Bronchial epithelial cell (primary cell): Measurements from ENCODE around the gene DENND1A. TPM values are rescaled to one million over a fixed set of nuclear protein-coding genes. Genes with fewer than 3 reads are reported as not detected.

Source experiments
- DNase-seq: peaks from one replicate; pipeline ENCODE4 v3.0.0-alpha.2; 2010; ENCODE audit warnings: low read depth
- FAIRE-seq: peaks from 2 replicates; lab custom pipeline; 2011; peaks lifted over from hg19 to GRCh38; lab: Jason Lieb, UNC
- H3K27me3 ChIP-seq: 2 replicates; pipeline ENCODE4 v1.5.1; 2011; ENCODE audit warnings: low read length; ENCODE audit not compliant: control insufficient read depth, insufficient read depth
- H3K36me3 ChIP-seq: 2 replicates; pipeline ENCODE4 v1.5.1; 2011; ENCODE audit warnings: low read length; ENCODE audit not compliant: control insufficient read depth, insufficient read depth
- H3K4me3 ChIP-seq: 2 replicates; pipeline ENCODE4 v1.5.1; 2011; ENCODE audit warnings: mild to moderate bottlenecking, low read depth, low read length, control low read depth
- total RNA-seq: library from RNA; depleted of rRNA; stranded (reverse); fragments of >200 nt; gene quantifications from 2 replicates; pipeline ENCODE4 v1.2.1, GENCODE V29; 2014
- TF ChIP-seq, protein P1 (sequence below): IDR thresholded peaks from 2 replicates; pipeline ENCODE4 v1.5.1; 2011; ENCODE audit warnings: mild to moderate bottlenecking, moderate library complexity, low read length, control low read depth, inconsistent platforms; ENCODE audit not compliant: insufficient read depth, severe bottlenecking

The DENND1A gene
- total RNA-seq, 1 donor from 2014 or later, result 6.1 TPM

DNA sequence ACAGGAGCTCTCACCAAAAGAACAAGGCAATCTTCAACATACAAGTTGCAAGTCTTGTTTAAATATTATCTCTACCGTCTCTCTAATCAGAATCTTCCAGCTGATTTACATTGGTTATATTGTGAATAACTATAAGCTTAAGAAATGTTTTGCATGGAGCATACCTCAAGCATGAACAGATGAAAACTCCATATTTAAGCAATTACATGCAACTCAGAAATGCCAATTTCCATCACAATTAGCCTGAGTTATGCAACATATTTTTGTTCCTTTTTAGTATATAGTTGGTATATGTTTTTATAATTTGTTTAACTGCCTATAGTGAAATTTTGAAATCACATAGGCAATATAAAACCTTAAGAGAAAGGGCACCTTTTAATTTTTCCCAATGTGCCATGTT, 142.5 kb downstream of the DENND1A start:
- TF ChIP-seq, protein P1, sequence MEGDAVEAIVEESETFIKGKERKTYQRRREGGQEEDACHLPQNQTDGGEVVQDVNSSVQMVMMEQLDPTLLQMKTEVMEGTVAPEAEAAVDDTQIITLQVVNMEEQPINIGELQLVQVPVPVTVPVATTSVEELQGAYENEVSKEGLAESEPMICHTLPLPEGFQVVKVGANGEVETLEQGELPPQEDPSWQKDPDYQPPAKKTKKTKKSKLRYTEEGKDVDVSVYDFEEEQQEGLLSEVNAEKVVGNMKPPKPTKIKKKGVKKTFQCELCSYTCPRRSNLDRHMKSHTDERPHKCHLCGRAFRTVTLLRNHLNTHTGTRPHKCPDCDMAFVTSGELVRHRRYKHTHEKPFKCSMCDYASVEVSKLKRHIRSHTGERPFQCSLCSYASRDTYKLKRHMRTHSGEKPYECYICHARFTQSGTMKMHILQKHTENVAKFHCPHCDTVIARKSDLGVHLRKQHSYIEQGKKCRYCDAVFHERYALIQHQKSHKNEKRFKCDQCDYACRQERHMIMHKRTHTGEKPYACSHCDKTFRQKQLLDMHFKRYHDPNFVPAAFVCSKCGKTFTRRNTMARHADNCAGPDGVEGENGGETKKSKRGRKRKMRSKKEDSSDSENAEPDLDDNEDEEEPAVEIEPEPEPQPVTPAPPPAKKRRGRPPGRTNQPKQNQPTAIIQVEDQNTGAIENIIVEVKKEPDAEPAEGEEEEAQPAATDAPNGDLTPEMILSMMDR, result no peak
- Histone ChIP-seq H3K36me3 (no peaks in the 10 kb centered on the region), H3K27me3 (no peaks in the 10 kb centered on the region), H3K4me3 (no peak overlapping the region)
- DNase-seq (no peak), FAIRE-seq (no peak)

DNA sequence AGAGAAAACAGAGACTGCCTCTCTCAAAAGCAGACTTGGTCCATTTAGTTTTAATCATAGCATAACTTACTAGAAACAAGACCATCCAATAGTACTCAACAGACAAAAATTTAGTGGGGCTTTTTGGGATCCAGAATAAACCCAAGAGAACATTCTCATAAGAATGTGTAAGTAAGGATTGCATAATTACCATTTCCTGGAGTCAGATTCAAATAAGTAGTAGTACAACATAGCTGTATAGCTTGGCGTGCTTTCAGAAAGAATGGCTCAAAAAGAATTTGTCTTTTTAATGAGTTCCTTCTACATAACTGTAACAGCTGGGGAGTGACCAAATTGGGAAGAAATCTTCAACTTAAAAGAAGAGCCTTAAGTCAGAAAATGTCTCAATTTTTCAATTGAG, 145.4 kb downstream of the DENND1A start:
- TF ChIP-seq, protein P1, result no peak
- Histone ChIP-seq H3K4me3 (no peak overlapping the region), H3K36me3 (no peaks in the 10 kb centered on the region), H3K27me3 (no peaks in the 10 kb centered on the region)
- DNase-seq (peak; percentile 21), FAIRE-seq (no peak)

DNA sequence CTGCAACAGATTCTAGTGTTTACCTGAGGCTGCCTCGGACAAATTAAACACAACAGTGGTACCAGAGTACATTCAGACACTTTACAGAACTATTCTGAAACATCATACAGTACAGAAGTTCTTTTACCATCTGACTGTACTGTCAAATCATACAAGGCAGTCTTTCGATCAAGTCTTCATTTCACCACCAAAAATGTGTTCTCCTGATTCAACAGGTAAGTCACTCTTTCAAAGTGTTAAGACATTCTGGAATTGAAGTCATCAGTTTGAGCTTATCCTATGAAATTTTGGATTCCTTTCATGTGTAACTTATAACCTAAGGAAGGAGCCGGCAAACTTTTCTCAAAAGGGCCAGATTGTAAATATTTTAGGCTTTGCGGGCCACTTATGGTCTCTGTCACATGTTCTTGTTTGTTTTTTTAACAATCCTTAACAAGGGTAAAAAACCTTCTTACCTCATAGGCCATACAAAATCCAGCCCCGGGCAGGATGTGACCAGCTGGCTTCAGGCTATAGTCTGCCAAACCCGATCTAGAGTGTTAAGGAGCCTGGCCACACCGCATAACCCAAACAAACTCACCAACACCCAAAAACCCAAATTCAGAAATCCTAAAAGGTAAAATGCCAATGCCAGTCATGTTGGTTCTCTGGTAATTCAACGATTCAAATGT, 151.6 kb downstream of the DENND1A start:
- FAIRE-seq, result no peak
- H3K27me3 ChIP-seq, result no peaks in the 10 kb centered on the region
- TF ChIP-seq, protein P1, result no peak

DNA sequence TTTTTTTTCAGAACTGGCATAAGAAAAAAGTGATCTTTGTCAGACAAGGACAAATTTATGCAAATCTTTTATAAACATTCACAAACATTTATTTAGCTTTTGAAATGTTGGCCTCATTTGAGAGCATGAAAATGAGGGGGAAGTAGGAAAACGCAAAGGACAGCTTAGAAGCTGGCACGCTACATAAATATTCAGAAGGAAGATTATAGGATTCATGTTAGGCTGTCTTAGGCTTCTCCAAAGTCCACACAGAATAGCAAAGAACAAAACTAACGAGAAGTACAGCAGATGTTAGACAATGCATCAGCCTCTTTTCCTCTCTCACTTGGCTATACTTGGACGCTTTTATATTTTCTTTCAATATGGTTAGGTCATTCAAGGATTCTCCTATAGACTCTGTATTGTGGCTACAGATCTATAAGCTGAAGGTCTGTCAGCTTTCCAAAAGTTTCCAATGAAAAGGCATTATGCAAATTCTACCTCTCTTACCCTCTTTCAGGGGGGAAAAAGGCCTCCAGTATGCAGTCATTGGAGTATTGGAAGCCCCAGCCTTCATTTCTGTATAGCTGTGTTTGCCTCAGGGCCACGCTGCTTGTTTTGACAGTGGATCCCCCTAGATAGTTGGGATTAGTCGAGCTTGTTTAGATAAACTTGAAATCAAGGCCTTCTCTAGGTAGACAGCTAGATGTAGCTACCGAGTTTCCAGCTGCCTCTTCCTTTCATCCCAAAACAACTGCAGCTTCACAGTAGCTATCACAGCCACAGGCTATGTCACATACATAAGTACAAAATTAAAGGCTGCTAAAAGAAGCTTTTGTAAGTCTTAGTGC, 153.0 kb downstream of the DENND1A start:
- no peaks in the 10 kb centered on the region for H3K27me3 ChIP-seq
- TF ChIP-seq, protein P1, result no peak
- FAIRE-seq (no peak), DNase-seq (no peak)
- H3K36me3 ChIP-seq, result no peaks in the 10 kb centered on the region
- no peak overlapping the region for H3K4me3 ChIP-seq

More for the DNA sequence above, 151.6 kb downstream of the DENND1A start:
- Histone ChIP-seq H3K4me3 (no peak overlapping the region), H3K36me3 (no peaks in the 10 kb centered on the region)
- no peak for DNase-seq

DNA sequence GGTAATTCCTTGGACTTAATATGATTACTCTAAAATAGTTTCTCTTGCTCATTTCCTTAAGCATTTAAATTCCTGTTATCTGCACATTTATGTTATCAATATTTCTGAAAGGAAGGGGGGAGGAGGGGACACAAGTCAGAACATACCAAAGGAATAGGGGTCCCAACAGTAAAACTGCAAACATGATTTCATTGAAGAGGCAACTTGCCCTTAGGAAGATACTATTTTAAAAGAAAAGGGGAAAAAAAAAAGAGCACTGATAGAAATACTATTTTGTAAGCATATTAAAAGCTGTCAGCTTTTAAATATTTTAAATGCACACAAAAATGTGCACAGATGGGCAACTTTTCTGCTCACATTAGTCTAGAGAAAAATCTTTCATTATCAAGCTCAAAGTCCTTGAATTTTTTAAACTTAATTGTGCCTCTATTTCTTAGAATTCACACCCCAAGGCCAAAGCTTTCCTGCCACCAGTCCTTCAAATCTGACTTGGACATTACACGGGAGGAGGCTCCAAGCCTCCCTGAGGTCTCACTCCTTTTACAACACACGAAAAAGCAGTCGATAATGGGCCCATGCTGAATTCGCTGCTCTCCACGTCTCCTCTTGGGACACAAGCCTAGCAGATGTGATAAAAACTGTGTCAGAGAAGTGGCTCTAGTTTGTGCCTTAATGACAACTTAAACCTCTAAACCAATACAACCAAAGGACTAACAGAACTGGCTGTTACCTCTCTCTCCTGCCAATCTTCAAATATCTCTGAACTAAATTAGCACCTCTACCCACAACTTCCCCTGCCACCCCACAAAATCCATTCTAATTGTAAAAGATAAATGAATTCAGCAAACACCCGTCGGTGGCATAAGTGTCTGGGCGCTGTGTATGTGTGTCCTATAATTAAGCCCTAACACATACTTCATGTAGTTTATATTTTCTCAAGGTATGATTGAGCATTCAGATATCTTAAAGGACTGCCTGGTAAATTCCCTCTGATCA, 154.3 kb downstream of the DENND1A start:
- no peaks in the 10 kb centered on the region for H3K27me3 ChIP-seq
- no peak overlapping the region for H3K4me3 ChIP-seq
- TF ChIP-seq, protein P1, result no peak
- no peak for FAIRE-seq
- DNase-seq, result no peak
- no peaks in the 10 kb centered on the region for H3K36me3 ChIP-seq
